GM12878 (cell line): ENCODE results near the gene ARHGAP26. TPM values are rescaled to one million over a fixed set of nuclear protein-coding genes. Genes with fewer than 3 reads are reported as not detected.
A peak's percentile ranks its signal among the peaks of the same experiment; 100 is the strongest.

Source experiments
- ATAC-seq: fragments of 200-7000 bp; cut with Tn5 transposase; 3 replicates; pipeline ENCODE4 v1.9.1; 2020; ENCODE audit warnings: mild to moderate bottlenecking, moderate library complexity
- BruUV-seq: library from RNA; stranded (reverse); fragments of 400-500 nt; replicated peaks from 2 replicates; lab custom pipeline; 2021; lab: Mats Ljungman, UMichigan
- CTCF ChIA-PET: fragments of 300-600 bp; sonication (Branson Sonifier 250); formaldehyde crosslinking; extraction: SDS; loops from one replicate; lab custom pipeline; 2021; ENCODE audit warnings: inconsistent platforms; lab: Yijun Ruan, JAX
- POLR2A ChIA-PET: fragments of 350-600 bp; formaldehyde crosslinking; extraction: SDS; loops from one replicate; lab custom pipeline; 2021; ENCODE audit warnings: inconsistent platforms; lab: Charles Lee
- RAD21 ChIA-PET: fragments of 300-600 bp; sonication (Branson Sonifier 250); formaldehyde crosslinking; loops from one replicate; lab custom pipeline; 2023; ENCODE audit warnings: antibody characterized with exemption; ENCODE audit not compliant: unreplicated experiment; lab: Charles Lee
- SMC1A ChIA-PET: fragments of 300-600 bp; sonication (Branson Sonifier 250); formaldehyde crosslinking; loops from one replicate; lab custom pipeline; 2023; ENCODE audit not compliant: unreplicated experiment, uncharacterized antibody; lab: Charles Lee
- DNase-seq: peaks from one replicate; pipeline ENCODE4 v3.0.0-alpha.2; 2011; ENCODE audit warnings: low read depth, low spot score
- FAIRE-seq: peaks from 3 replicates; lab custom pipeline; 2011; peaks lifted over from hg19 to GRCh38; lab: Jason Lieb, UNC
- H2AFZ ChIP-seq: 2 replicates; pipeline ENCODE4 v1.6.0; 2011; ENCODE audit warnings: low read depth, low read length, control low read depth; ENCODE audit not compliant: control insufficient read depth
- H3K27ac ChIP-seq: 2 replicates; pipeline ENCODE4 v1.5.1; 2011; ENCODE audit warnings: control low read depth; ENCODE audit not compliant: control insufficient read depth, insufficient read depth
- H3K27me3 ChIP-seq, 2 experiments: replicated peaks in 1 of 2; 2 replicates each; pipeline versions ENCODE4 v1.6.0 to v1.6.1; 2011; ENCODE audit warnings: low read length in 1 of 2; ENCODE audit not compliant: control insufficient read depth in 2 of 2, insufficient read depth in 2 of 2
- H3K36me3 ChIP-seq, 2 experiments: 2 replicates each; pipeline ENCODE4 v1.5.1; 2011; ENCODE audit warnings: low read length in 1 of 2; ENCODE audit not compliant: control insufficient read depth in 2 of 2, insufficient read depth in 2 of 2
- H3K4me1 ChIP-seq: 2 replicates; pipeline ENCODE4 v1.6.1; 2011; ENCODE audit warnings: mild to moderate bottlenecking, low read length, moderate library complexity, mixed read lengths; ENCODE audit not compliant: control insufficient read depth, insufficient read depth
- H3K4me2 ChIP-seq: 2 replicates; pipeline ENCODE4 v1.6.0; 2011; ENCODE audit warnings: control low read depth; ENCODE audit not compliant: control insufficient read depth, insufficient read depth
- H3K4me3 ChIP-seq: fragments of 200-600 bp; sonication (generic); 2 replicates; pipeline ENCODE4 v1.5.1; 2016
- H3K79me2 ChIP-seq: 2 replicates; pipeline ENCODE4 v1.6.0; 2011; ENCODE audit warnings: low read length; ENCODE audit not compliant: control insufficient read depth, insufficient read depth
- H3K9ac ChIP-seq: 2 replicates; pipeline ENCODE4 v1.8.0; 2011; ENCODE audit warnings: low read length, control low read depth, mixed read lengths; ENCODE audit not compliant: control insufficient read depth, insufficient read depth
- H3K9me3 ChIP-seq: replicated peaks from 3 replicates; pipeline ENCODE4 v1.5.1; 2011; ENCODE audit warnings: mild to moderate bottlenecking, low read length; ENCODE audit not compliant: control insufficient read depth, insufficient read depth
- H4K20me1 ChIP-seq: 2 replicates; pipeline ENCODE4 v1.6.0; 2011; ENCODE audit not compliant: control insufficient read depth, insufficient read depth
- BHLHE40 ChIP-seq, 2 experiments: fragments of 450-650 bp in 1 of 2; IDR thresholded peaks; 2 replicates each; pipeline ENCODE4 v1.6.1; 2011 to 2017; ENCODE audit warnings: low read depth in 2 of 2, borderline replicate concordance in 1 of 2, improper control_type of control experiment in 1 of 2, low read length in 1 of 2, mild to moderate bottlenecking in 1 of 2
- FOXK2 ChIP-seq: fragments of 450-650 bp; IDR thresholded peaks from 2 replicates; pipeline ENCODE4 v1.6.1; 2017; ENCODE audit warnings: mild to moderate bottlenecking, moderate library complexity
- RAD21 ChIP-seq: IDR thresholded peaks from 2 replicates; pipeline ENCODE4 v1.6.1; 2011; ENCODE audit warnings: mild to moderate bottlenecking, low read depth, low read length, moderate library complexity; ENCODE audit not compliant: insufficient read depth
- WGBS: methylation state at CpG from one replicate; pipeline ENCODE4 v1.1.6; 2016; ENCODE audit warnings: low lambda C conversion rate; ENCODE audit not compliant: insufficient replicate concordance, insufficient coverage; ENCODE audit errors: missing lambda C conversion rate; 5-methylcytosine and 5-hydroxymethylcytosine counted together
- in situ Hi-C: fragments of 300-500 bp; cut with MboI; formaldehyde crosslinking; loops from 9 replicates; pipeline ENCODE4 v1.14.3; 2018; ENCODE audit warnings: mixed read lengths
- intact Hi-C: fragments of 100-400 bp; cut with micrococcal nuclease; formaldehyde crosslinking; loops from one replicate; pipeline ENCODE4 v1.14.2; 2022; ENCODE audit not compliant: unreplicated experiment
- polyA plus RNA-seq, 11 experiments: library from polyadenylated mRNA; depleted of rRNA in 4 of 11; unstranded in 6 of 11; stranded (reverse) in 5 of 11; fragments of >200 nt; fragmentation: Nextera tagmentation in 4 of 11; fragmentation: Illumina TruSeq in 1 of 11; extraction: Ambion mirVana in 4 of 11; extraction: Trizol in 1 of 11; gene quantifications; 1 replicate in 1 of 11; 2 replicates in 10 of 11; pipeline versions ENCODE4 v1.2.1 to v1.2.3, GENCODE V29; 2011 to 2016; ENCODE audit warnings: inconsistent platforms in 2 of 11, missing spikeins in 2 of 11, low read depth in 1 of 11
- total RNA-seq, 4 experiments: library from RNA; depleted of rRNA in 3 of 4; stranded (reverse); fragments of >200 nt in 3 of 4; fragmentation: Illumina TruSeq in 1 of 4; extraction: Trizol in 1 of 4; gene quantifications; 2 replicates each; pipeline versions ENCODE4 v1.2.1 to v1.2.3, GENCODE V29; 2013 to 2021
- TF ChIP-seq, protein P1 (sequence below): fragments of 450-650 bp; IDR thresholded peaks from 2 replicates; pipeline ENCODE4 v1.6.1; 2017; ENCODE audit warnings: borderline replicate concordance
- TF ChIP-seq, protein P2 (sequence below), 3 experiments: IDR thresholded peaks in 2 of 3; conservative IDR thresholded peaks in 1 of 3; 2 replicates each; pipeline ENCODE4 v1.5.1; 2011; ENCODE audit warnings: low read depth in 3 of 3, low read length in 3 of 3, mild to moderate bottlenecking in 3 of 3, control low read depth in 2 of 3, moderate library complexity in 2 of 3, inconsistent platforms in 1 of 3, mixed read lengths in 1 of 3; ENCODE audit not compliant: control insufficient read depth in 2 of 3, insufficient read depth in 1 of 3; ENCODE audit errors: extremely low read depth in 1 of 3

The ARHGAP26 gene
- total and polyA plus RNA-seq, 10 of the 15 experiments (the other 5 are each of a cell fraction or from before 2014, with no cell fraction given) = 9.4 to 41.5 (median 19.3) TPM

DNA sequence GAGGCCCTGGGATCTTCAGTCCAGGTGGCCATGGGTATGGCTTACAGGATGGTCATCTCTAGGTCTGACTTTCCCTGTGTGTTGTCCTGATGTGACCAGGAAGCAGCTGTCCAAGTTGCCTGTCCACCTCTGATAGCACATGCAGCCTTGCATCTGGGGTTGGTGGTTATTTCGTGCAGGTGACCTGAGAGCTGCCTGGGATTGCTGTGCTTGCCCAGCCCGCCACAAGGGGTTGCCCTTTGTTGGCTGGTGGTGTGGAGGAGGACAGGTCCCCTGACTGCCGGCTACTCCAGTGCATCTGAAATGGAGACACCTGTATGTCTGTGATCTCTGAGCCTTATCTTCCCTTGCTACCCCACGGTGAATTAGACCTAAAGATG lies 212.6 kb downstream of the ARHGAP26 start:
- H3K9ac ChIP-seq = no peak overlapping the region
- POLR2A ChIA-PET = interaction anchor here (0.6 to 1.3 kb wide), 2 partner anchors 16 to 34 kb away, joined by 3 to 5 read pairs; no protein-coding TSS in a partner anchor

More for the DNA sequence above, 212.6 kb downstream of the ARHGAP26 start:
- no peaks in the 10 kb centered on the region for H3K36me3 ChIP-seq
- ATAC-seq = peak; percentile 88
- H3K4me1 ChIP-seq = peaks cover 2% of the 10 kb centered on the region
- H4K20me1 ChIP-seq = no peaks in the 10 kb centered on the region
- in situ Hi-C loops (no loop called here), intact Hi-C loops (no loop called here)
- DNase-seq = no peak
- H3K79me2 ChIP-seq = no peaks in the 10 kb centered on the region
- no peaks in the 10 kb centered on the region for H3K27me3 ChIP-seq
- H3K4me3 ChIP-seq = no peak overlapping the region
- H3K27ac ChIP-seq = no peak overlapping the region
- no TSS peak for BruUV-seq
- 62% methylated on average over 4 of the region's 4 CpGs for WGBS
- CTCF ChIA-PET = interaction anchor here (0.8 to 1.2 kb wide), 3 partner anchors 12 to 26 kb away, joined by 3 to 5 read pairs (median 4); no protein-coding TSS in a partner anchor
- RAD21 ChIA-PET = no interaction called here
- H2AFZ ChIP-seq = no peak overlapping the region
- TF ChIP-seq, protein P1, sequence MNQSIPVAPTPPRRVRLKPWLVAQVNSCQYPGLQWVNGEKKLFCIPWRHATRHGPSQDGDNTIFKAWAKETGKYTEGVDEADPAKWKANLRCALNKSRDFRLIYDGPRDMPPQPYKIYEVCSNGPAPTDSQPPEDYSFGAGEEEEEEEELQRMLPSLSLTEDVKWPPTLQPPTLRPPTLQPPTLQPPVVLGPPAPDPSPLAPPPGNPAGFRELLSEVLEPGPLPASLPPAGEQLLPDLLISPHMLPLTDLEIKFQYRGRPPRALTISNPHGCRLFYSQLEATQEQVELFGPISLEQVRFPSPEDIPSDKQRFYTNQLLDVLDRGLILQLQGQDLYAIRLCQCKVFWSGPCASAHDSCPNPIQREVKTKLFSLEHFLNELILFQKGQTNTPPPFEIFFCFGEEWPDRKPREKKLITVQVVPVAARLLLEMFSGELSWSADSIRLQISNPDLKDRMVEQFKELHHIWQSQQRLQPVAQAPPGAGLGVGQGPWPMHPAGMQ = no peak
- TF ChIP-seq BHLHE40 (IDR thresholded peaks at IDR 0.05; ENCODE audit: borderline replicate concordance in 1 of 2, low read depth in 2 of 2, low read length in 1 of 2) (peak in 1 of 2 experiments; percentile 36; a peak in 1 of 4 replicates), RAD21 (peak; percentile 41; the same call in 1 of the 2 replicates), FOXK2 (no peak)
- TF ChIP-seq, protein P2, sequence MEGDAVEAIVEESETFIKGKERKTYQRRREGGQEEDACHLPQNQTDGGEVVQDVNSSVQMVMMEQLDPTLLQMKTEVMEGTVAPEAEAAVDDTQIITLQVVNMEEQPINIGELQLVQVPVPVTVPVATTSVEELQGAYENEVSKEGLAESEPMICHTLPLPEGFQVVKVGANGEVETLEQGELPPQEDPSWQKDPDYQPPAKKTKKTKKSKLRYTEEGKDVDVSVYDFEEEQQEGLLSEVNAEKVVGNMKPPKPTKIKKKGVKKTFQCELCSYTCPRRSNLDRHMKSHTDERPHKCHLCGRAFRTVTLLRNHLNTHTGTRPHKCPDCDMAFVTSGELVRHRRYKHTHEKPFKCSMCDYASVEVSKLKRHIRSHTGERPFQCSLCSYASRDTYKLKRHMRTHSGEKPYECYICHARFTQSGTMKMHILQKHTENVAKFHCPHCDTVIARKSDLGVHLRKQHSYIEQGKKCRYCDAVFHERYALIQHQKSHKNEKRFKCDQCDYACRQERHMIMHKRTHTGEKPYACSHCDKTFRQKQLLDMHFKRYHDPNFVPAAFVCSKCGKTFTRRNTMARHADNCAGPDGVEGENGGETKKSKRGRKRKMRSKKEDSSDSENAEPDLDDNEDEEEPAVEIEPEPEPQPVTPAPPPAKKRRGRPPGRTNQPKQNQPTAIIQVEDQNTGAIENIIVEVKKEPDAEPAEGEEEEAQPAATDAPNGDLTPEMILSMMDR (IDR thresholded peaks at IDR 0.05 in 2 of 3, conservative IDR thresholded peaks at IDR 0.05 in 1 of 3; ENCODE audit: control insufficient read depth in 2 of 3, extremely low read depth in 1 of 3, insufficient read depth in 1 of 3, low read depth in 3 of 3, low read length in 3 of 3) = peak; percentile 9 to 26 (median 23); a peak in 2 of 6 replicates
- no peak overlapping the region for H3K4me2 ChIP-seq
- no peak for FAIRE-seq
- H3K9me3 ChIP-seq = no peaks in the 10 kb centered on the region
- SMC1A ChIA-PET = interaction anchor here (1.2 kb wide), 1 partner anchor 16 kb away, joined by 3 read pairs; no protein-coding TSS in a partner anchor
